T-helper 1 cell treated with Interleukin-12 subunit alpha and Interleukin-12 subunit beta and Interleukin-4 antibody, amounts not matched to agents 30 ng/mL and 1 ng/mL, for 36 hours (primary cell): ENCODE measurements around the gene CFAP97. TPM values are rescaled to one million over a fixed set of nuclear protein-coding genes. Genes with fewer than 3 reads are reported as not detected.
"Not testable (repeated sequence)": the region's sequence is repeated elsewhere in the genome, so short reads cannot be mapped to it uniquely, and the experiment has no call there.

Experiments used
- intact Hi-C: fragments of 100-400 bp; cut with micrococcal nuclease; formaldehyde crosslinking; loops from one replicate; pipeline ENCODE4 v1.15.1; 2024
- total RNA-seq: library from RNA; stranded (reverse); gene quantifications from 2 replicates; pipeline ENCODE4 v1.2.3, GENCODE V29; 2022

CFAP97 gene
- total RNA-seq, 1 donor from 2014 or later: 30.2 TPM

- intact Hi-C loops: loop anchor here (1.0 to 2.0 kb wide), 3 partner anchors 22 to 381 kb away; partner anchors contain the start of gene CFAP97
These were observed 60.7 kb downstream of the CFAP97 start, which contains the start of gene SLC25A4 for GRCh38 chr4:185142912-185143600. Gene SLC25A4 (plus strand): TSS chr4:185143266. CDS start chr4:185143373, 107 bp downstream.

GRCh38 chr4:185142564-185142911, 61.3 kb downstream of the CFAP97 start:
- intact Hi-C loops: loop anchor here (2.0 kb wide), 1 partner anchor 60 kb away; the partner anchor contains the start of gene CFAP97

- intact Hi-C loops: loop anchor here (2.0 kb wide), 1 partner anchor 61 kb away; the partner anchor contains the start of gene CFAP97
These were observed 62.0 kb downstream of the CFAP97 start for GRCh38 chr4:185141777-185142176.

GRCh38 chr4:185139736-185140135, 64.1 kb downstream of the CFAP97 start:
- intact Hi-C loops: loop anchor here (10.0 kb wide), 1 partner anchor 455 kb away; no protein-coding TSS in a partner anchor

- intact Hi-C loops: loop anchor here (10.0 kb wide), 1 partner anchor 457 kb away; no protein-coding TSS in a partner anchor
These were observed 65.6 kb downstream of the CFAP97 start for GRCh38 chr4:185138161-185138560.

- intact Hi-C loops: loop anchor here (10.0 kb wide), 1 partner anchor 457 kb away; no protein-coding TSS in a partner anchor
These were observed 66.4 kb downstream of the CFAP97 start for GRCh38 chr4:185137233-185137925.

- intact Hi-C loops: loop anchor here (1.0 to 10.0 kb wide), 8 partner anchors 49 to 1294 kb away; partner anchors contain the start of genes CASP3 and PRIMPOL
These were observed 69.4 kb downstream of the CFAP97 start for GRCh38 chr4:185134307-185134869.

- intact Hi-C loops: no loop called here
These were observed 75.3 kb downstream of the CFAP97 start for GRCh38 chr4:185128272-185129119.

GRCh38 chr4:185127021-185127925, 76.5 kb downstream of the CFAP97 start:
- intact Hi-C loops: no loop called here

GRCh38 chr4:185124006-185124405, 79.8 kb downstream of the CFAP97 start:
- intact Hi-C loops: no loop called here

- intact Hi-C loops: no loop called here
These were observed 81.0 kb downstream of the CFAP97 start for GRCh38 chr4:185122681-185123345.

GRCh38 chr4:185120631-185120946, 83.2 kb downstream of the CFAP97 start:
- intact Hi-C loops: no loop called here

GRCh38 chr4:185119927-185120630, 83.7 kb downstream of the CFAP97 start:
- intact Hi-C loops: no loop called here

GRCh38 chr4:185119467-185119866, 84.3 kb downstream of the CFAP97 start:
- intact Hi-C loops: not testable (repeated sequence)

- intact Hi-C loops: no loop called here
These were observed 84.9 kb downstream of the CFAP97 start for GRCh38 chr4:185118876-185119275.

GRCh38 chr4:185117300-185117934, 86.4 kb downstream of the CFAP97 start:
- intact Hi-C loops: no loop called here

GRCh38 chr4:185115827-185116232, 88.0 kb downstream of the CFAP97 start:
- intact Hi-C loops: no loop called here

GRCh38 chr4:185113340-185113739, 90.5 kb downstream of the CFAP97 start:
- intact Hi-C loops: no loop called here
